Myocyte (in vitro differentiated cells): ENCODE data around the gene ZNF516. TPM values are rescaled to one million over a fixed set of nuclear protein-coding genes. Genes with fewer than 3 reads are reported as not detected.

Experiments
- DNase-seq: peaks from one replicate; pipeline ENCODE4 v3.0.0-alpha.2; 2012; ENCODE audit warnings: low read depth
- total RNA-seq: library from RNA; depleted of rRNA; stranded (reverse); fragments of >200 nt; gene quantifications from 2 replicates; pipeline ENCODE4 v1.2.3, GENCODE V29; 2014

The ZNF516 gene
- total RNA-seq, 1 donor from 2014 or later = 11.3 TPM

DNA sequence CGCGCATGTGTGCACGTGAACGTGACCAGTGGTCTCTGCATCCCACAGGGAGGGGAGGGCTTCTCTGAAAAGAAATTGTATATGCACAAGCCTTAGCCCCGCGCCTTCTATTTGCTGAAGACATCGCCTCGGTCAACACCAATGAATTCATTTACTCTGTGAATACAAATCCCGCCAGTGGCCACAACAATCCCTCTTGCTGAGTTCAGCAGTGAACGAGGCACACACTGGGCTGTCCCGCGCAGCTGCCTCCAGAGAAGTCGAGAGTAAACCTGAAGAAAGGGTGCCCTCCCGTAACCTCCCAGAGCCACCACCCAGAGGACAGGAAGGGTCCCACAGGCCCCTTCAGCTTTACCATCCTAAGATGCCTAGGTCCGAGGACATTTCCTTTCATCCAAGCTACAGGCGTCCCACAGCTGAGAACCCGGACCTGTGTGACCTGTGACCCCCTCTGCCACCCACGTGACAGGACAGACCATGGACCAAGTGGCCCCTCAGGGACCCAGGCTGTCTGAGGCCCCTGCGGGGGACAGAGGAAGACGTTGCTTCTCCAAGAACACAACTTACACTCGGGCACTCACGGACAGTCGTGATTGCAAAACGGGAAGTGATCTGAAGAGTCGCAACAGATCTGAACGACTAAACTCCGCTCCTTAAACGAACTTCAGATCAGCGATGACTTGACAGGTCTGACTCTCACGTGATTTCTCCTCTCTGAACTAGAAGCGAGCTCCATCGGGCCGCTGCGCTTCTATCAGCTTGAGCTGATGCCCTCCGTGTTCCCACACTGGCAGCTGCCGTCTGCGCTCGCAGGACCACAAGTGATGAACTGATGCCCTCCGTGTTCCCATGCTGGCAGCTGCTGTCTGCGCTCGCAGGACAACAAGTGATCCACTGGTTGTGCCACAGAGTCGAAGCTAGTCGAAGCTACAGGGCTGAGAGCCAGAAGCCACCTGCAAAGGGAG, 92.7 kb downstream of the ZNF516 start:
- DNase-seq = no peak

DNA sequence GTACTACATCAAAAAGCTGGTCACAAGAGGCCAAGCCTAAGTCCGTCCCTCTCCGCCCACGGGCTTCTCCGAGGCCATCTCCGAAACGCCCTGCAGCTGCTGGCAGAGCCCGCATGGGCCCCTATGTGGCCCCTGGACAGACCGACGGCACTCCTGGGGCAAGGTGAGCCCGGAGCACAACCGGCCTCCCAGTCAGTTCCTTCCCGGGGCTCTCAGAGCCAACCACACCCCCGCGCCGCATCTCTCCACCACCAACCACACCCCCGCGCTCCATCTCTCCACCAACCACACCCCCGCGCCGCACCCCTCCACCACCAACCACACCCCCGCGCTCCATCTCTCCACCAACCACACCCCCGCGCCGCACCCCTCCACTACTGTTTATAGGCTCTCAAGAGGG, 93.5 kb downstream of the ZNF516 start:
- no peak for DNase-seq

DNA sequence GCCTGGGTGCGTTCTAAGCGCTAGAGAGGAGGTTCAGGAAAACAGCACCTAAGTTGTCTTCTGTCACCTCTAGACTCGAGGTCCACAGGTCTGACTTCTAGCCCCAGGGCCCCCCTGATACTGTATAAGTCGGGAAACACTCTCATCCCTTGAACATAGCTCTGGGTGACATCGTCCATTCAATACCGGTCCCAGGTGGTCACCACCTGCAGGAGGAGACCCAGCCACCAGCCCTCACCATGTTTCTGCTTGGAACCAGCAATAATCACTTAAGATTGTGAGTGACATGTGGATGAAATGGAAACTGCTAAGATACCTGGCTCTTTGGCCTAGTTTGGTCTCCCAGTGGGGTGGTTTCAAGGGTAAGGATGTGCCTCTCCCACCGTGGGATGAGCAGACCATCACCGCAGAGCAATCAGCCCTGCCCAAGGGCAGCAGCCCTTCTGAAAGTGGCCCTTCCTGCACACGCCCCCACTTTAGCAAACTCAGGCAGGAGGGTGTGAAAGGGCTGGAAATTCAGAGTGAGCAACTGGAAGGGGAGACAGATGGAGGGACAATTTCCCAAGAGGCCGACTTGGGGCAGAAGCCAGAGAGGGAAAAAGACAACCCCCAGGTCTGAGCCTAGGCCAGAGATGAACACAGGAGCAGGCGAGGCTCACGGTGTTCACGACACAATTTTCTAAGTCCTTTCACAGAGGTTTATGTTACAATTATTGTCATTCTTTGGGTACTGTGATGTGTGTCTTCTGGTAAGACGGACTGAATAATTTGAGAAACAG, 95.2 kb downstream of the ZNF516 start:
- DNase-seq = no peak

DNA sequence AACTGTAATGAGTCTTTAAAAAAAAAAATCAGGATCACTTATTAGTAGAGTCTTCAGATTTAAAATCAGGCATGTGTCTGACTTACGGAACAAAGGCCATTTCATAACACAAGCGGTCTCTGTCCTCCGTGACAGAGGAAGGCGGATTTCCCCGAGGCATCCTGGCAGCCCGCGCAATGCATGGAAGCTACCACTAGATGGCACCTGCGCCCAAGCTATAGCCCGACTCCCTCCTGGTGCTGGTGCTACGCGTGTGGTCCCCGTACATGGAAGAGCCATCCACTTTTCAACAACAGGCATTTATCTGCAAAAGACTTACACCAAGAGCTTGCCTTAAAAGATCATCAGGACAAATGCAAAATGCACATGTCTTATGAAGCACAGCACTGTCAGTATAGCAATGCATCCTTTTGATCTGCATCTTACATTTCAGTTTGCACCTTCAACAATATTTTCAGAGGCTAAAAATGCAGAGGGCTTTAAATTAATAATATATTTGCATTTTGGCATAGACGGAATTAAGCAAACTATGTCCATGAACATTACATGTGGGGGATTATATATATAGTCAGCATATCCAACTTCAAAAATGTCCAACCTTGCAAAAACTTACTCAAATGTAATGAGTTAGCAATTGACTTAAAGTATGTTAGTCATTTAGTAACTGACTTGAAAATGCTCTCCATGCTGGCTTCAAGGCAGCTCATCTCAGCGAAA, 96.0 kb downstream of the ZNF516 start:
- DNase-seq = peak; percentile 73

DNA sequence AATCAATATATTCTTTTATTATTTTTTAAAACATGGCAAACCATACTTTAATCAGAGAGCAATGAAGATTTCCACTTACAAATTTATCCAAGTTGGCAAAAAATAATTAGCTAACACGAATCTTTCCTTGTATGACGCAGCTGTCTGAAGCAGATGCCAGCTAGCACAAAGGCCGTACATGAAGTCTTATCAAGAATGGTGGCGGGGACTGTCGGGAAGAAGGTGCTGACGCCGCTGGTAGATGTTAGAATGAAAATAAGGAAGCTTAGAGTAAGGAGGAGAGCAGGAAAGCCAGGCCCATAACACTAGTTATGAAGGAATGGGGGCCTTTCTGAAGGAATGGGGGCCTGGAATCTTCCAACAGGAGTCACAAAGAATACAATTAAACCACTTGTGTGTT, 96.7 kb downstream of the ZNF516 start:
- no peak for DNase-seq

DNA sequence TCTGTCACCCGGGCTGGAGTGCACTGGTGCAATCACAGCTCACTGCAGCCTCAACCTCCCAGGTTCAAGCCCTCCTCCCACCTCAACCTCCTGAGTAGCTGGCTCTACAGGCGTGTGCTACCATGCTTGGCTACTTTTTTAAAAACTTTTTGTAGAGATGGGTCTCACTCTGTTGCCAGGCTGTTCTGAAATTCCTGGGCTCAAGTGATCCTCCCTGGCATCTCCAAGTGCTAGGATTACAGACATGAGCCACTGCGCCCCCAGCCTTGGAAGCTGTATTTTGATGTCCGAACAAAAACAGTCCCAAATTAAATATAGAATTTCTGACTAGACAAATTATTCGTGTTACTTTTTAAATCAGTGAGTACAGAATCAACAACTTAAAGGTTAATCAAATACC, 97.4 kb downstream of the ZNF516 start:
- DNase-seq = no peak

DNA sequence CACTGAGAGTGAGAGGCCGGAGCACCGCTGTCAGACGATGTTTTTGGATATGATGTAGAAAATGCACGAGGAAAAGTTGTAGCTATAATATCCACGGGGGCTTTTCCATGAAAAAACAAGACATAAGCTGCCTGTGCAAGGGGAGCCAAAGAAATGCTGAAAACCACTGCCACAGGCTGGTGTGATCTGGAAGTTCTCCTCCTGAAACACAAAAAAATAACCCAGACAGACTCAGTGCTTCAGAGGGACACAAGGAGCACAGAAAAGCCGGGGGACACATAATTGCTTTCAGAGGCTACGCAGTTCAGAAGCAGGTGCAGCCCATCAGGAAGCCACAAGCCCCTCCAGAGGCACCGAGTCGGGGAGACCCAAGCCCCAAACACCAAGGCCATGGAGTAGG, 98.2 kb downstream of the ZNF516 start:
- no peak for DNase-seq

DNA sequence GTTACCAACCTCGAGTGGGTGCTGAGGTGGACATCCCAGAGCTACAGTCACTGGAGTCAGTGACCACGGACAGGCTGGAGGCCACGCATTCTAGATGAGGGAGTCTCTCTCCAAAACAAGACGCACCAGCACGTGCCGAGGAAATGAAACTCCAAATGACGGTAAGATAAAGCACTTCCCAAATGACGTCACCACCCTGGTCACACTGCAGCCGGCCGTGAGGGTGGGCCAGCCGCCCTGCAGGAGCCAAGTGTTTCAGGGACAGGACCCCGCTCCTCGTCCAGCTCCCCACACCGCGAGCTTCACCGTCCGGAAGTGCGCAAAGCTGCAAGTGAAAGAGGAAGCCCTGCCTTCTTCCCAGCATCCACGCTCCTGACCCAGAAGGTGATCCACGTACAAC, 99.4 kb downstream of the ZNF516 start:
- DNase-seq = no peak

DNA sequence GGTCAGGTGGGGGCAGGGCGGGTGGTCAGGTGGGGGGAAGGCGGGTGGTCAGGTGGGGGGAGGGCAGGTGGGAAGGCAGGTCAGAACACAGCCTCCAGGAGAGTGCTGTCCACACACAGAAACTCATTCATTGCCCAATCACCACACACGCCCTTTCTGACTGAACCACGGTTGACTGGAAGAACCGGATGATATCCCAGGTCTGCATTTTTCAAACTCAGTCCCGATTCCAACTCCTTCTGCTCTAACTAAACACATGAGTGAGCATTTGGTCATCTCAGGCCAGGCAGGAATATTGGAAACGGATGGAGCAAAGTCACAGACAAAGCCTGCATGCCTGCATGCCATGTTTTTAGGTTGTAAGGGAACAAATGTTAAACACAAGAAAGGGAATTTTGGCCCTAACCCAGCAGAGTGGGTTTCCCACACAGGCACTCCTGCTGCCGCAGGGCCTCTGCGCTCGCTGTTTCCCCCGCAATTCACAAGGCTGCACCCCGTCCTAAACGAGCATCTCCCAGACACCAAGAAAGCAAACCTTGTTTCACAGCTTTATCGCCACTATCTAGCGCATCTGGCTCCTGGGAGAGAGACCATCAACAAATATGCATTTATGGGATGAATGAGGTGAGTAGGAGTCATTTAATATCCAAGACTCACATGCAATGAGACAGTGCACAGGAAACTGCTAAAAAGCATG, 100.1 kb downstream of the ZNF516 start:
- no peak for DNase-seq

DNA sequence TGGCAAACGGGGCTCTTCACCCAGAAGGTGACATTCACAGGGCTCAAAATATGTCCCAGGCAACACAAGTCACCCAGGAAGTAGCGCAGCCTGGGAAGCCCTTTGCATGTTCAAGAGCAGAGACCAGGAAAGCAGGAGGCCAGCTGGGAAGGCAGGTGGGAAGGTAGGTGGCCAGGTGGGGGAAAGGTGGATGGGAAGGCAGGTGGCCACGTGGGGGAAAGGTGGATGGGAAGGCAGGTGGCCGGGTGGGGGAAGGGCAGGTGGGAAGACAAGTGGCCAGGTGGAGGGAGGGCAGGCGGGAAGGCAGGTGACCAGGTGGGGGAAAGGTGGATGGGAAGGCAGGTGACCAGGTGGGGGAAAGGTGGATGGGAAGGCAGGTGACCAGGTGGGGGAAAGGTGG, 102.7 kb downstream of the ZNF516 start:
- no peak for DNase-seq

DNA sequence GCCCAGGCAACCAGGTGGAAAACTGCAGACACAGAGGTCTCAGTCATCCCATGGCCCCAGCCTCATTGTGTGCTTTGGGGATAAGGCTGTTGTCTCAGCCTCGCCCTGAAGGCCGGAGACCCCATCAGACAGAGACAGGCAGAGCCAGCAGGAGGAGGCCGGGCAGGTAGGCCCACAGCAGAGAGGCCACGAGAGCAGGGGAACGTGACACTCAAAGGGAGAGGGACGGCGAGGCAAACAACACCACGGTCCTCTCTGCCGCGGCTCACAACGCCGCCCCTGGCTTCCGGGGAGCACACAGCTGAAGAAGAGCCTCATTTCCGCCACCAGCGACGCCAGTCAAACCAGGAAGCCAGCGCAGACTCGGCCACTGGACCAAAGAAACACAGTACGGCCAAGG, 103.3 kb downstream of the ZNF516 start:
- DNase-seq = no peak

DNA sequence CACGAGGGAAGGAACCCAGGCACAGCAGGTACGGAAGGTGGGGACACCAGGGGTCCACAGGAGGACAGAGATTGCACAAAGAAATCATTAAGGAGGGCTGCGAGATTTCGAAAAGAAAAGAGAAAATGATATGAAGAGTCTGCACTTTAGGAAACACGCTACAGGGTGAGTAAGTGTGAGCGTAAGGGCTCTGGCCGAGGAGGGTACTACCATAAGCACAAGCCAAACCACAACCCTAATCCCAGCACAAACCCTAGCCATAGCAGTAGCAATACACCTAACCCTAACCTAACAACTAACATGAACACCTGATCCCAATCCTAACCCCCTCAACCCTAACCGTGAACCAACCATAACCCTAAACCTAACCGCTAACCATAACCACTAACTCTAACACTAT, 104.0 kb downstream of the ZNF516 start:
- DNase-seq = no peak

DNA sequence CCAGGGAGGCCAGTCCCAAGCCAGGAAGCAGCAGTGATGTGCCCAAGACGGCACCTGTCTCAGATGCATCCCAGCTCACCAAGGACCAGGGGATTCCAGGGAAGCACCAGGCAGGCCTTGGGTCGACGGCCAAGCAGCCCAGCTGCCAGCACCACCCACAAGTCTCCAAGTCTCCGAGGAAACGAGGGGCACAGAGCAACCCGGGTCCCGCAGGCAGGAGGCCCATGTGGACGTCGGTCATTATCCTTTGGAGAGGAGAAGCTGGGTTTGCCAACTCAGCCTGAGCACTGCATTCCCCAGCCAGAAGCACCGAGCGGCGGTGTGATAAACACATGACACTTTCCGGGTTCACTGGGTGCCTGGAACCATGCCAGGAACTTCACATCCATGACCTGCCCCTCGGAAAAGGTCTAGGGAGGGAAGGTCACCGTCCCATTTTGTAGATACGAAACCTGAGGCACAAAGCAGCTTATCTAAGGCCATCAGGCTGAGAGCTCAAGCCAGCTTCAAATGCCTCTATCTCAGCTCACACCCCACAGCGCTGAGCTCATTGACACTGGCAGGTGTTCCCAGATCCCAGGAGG, 104.5 kb downstream of the ZNF516 start:
- peak; percentile 30 for DNase-seq

DNA sequence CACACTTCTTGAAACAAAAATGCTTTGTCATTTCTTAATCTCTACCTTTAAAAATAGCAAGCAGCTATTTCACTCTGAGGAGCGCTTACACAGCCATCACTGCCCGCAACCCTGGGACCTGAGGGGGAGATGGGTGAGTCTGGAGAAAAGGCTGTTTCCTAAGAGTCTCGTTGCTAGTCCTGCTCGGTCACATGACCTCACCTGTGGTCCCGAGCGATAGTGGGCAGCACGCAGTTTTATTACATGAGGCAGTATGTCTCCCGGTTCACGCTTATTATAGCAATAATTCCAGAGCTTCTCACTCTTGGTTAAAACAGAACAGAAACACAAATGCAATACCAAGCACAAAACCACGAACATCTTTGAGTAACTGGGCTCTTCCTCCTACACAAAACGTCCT, 105.3 kb downstream of the ZNF516 start:
- DNase-seq = no peak

DNA sequence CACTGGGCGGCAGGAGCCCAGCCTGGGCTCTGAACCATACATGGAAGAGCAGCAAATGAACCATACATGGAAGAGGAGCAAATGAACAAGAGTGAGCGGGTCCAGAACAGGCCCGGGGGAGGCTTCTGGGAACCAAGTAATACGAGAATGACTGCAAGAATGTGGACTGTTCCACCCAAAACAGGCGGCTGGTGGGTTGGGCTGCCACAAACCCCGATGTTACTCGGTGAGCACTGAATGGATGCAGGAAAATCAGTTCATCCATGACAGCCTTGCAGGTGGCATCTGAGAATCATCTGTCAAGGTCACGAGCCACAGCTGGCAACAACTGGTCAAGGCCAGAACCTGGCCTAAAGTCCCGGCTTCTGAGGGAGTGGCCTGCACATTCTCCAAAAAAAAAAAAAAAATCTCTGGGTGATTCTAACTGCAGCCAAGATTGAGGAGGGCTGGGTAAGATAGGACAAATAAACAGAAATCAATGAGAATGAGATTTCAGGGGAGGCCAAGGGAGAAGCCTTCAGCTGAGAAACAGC, 106.1 kb downstream of the ZNF516 start:
- DNase-seq = no peak

DNA sequence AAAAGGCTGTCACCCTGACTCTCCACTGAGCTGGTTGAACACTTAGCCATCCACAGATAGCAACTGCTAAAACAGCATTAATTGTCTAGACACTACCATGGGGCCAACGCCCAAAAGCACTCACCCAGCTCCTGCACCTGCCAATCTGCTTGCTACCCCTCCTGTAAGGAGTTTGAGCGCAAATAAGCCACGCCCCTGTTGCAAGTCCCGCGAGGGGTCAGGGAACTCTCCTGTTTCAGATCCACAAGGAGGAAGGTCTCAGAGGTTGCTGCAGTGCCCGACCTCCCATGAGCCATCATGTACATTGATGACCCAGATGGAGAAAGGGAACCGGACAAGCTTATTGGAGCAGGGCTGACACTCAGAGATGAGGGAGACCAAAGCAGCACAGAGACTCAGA, 106.8 kb downstream of the ZNF516 start:
- no peak for DNase-seq

DNA sequence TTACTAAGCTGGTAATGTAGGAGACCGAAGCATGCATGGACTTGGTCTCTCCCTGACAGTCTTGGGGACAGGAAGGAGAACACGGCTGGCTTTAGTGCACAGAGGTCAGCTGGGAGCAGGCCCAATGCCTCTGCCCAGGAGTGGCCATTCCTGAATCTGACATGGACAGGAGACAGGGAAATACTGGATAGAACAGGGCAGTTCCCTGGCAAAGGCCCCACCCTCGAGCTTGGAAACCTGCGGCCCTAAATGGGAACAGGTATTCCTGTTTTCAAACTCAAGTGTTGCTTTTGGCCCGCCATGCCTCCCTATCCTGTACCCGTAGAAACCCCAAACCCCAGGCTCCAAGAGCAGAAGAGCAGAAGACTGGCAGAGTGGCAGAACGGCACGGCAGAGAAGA, 107.4 kb downstream of the ZNF516 start:
- no peak for DNase-seq

DNA sequence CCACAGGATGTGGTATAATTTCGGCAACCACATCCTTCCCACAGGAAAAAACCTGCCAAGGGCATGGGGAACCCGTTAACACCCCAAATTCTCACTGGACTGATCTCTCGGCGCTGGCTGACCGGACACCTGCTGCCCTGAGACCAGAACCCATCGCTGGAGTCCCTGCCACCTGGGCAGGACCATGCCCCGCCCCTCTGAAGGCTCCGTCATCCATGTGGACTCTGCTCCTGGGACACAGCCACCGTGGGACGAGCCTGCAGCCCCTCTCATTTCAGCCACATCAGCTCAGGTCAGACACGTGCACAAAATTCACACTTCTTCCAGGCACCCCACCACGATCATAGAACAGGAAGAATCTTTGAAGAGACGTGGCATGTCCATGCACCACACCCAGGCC, 108.2 kb downstream of the ZNF516 start:
- DNase-seq = no peak

DNA sequence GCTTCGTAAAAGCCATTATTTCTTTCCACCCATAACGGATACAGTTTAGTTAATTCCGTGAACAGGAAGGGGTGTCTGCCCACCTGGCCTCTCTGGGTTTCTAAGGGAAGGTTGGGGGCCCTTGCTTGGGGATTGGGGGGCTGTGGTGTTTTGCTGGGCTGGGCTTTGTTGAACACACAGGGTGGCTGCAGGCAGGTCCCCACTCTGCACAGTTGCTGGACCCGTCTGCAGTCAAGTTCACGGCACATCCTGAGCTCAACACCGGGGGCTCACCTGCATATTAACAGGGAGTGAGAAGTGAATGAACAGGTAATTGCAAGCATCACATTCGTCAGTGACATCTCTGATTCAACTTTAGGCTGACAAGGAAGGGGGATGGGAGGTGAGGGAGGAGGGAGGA, 109.0 kb downstream of the ZNF516 start:
- DNase-seq = no peak

DNA sequence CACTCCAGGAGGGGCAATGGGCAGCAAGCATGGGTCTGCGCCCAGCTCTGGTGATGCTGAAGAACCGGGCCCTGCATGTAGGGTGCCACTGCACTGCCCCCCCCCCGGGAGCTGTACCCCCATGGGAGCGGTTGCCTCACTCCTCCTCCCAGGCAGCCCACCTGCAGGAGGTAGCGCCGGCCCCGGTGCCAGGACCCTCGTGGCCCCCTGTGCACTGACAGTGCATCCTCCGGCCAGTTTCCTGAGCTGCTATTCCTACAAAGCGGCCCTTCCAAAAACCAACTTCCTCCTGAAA, 109.4 kb downstream of the ZNF516 start:
- no peak for DNase-seq
